ENCODE measurements around the gene IGFL1.

GRCh38 chr19:46221152-46221551 lies 8.4 kb upstream of the IGFL1 start:
- TF ChIP-seq CTCF (IDR thresholded peaks at IDR 0.05) (no peak), POLR2AphosphoS5 (IDR thresholded peaks at IDR 0.05) (no peak), EP300 (IDR thresholded peaks at IDR 0.05) (no peak)

All from gastroesophageal sphincter (tissue), 3 donors.